ENCODE data around the gene LRRTM3. TPM values are rescaled to one million over a fixed set of nuclear protein-coding genes. Genes with fewer than 3 reads are reported as not detected.

The LRRTM3 gene
- polyA plus RNA-seq, 1 of the 3 experiments (the other 2 are of a cell fraction), result not detected

GRCh38 chr10:66910671-66911070 is 15.2 kb upstream of the LRRTM3 start:
- Histone ChIP-seq H3K4me2 (no peak overlapping the region), H3K9ac (no peak overlapping the region), H2AFZ (ENCODE audit: low read depth) (no peak overlapping the region), H3K4me1 (ENCODE audit: control insufficient read depth in 1 of 2, insufficient read depth in 2 of 2, low read depth in 1 of 2, low read length in 1 of 2) (no peaks in the 10 kb centered on the region), H3K9me2 (no peaks in the 10 kb centered on the region), H3K9me3 (no peaks in the 10 kb centered on the region), H3K36me3 (replicated peaks in 1 of 2; ENCODE audit: control insufficient read depth in 1 of 2, insufficient read depth in 2 of 2, low read length in 1 of 2) (no peaks in the 10 kb centered on the region), H4K20me1 (ENCODE audit: insufficient read depth) (no peaks in the 10 kb centered on the region), H3K27ac (ENCODE audit: low read depth in 2 of 2, low read length in 1 of 2) (no peak overlapping the region), H3K4me3 (ENCODE audit: low read depth in 2 of 2, low read length in 1 of 2) (no peak overlapping the region), H3K79me2 (ENCODE audit: insufficient read depth) (no peaks in the 10 kb centered on the region), H3F3A (replicated peaks; ENCODE audit: insufficient read depth) (no peaks in the 10 kb centered on the region), H3K27me3 (ENCODE audit: insufficient read depth) (no peaks in the 10 kb centered on the region; the same call in 1 of the 2 replicates)
- 20% methylated on average over 5 of the region's 5 CpGs for WGBS (ENCODE audit: low lambda C conversion rate)
- ChIA-PET POLR2A (no interaction called here), CTCF (no interaction called here)
- no peak for DNase-seq
- TF ChIP-seq, protein P1, sequence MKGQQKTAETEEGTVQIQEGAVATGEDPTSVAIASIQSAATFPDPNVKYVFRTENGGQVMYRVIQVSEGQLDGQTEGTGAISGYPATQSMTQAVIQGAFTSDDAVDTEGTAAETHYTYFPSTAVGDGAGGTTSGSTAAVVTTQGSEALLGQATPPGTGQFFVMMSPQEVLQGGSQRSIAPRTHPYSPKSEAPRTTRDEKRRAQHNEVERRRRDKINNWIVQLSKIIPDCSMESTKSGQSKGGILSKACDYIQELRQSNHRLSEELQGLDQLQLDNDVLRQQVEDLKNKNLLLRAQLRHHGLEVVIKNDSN (IDR thresholded peaks at IDR 0.05; ENCODE audit: borderline replicate concordance, low read depth), result no peak
- TF ChIP-seq MXI1 (IDR thresholded peaks at IDR 0.05; ENCODE audit: low read depth, low read length) (no peak), RAD21 (IDR thresholded peaks at IDR 0.05; ENCODE audit: low read length) (no peak), RCOR1 (IDR thresholded peaks at IDR 0.05; ENCODE audit: low read length) (no peak), SMC3 (IDR thresholded peaks at IDR 0.05; ENCODE audit: low read depth, low read length) (no peak), NFIC (IDR thresholded peaks at IDR 0.05; ENCODE audit: borderline replicate concordance) (no peak), JUND (IDR thresholded peaks at IDR 0.05) (no peak), FOXM1 (IDR thresholded peaks at IDR 0.05; ENCODE audit: low read depth) (no peak), MEF2A (IDR thresholded peaks at IDR 0.05; ENCODE audit: borderline replicate concordance, low read depth) (no peak), RXRA (IDR thresholded peaks at IDR 0.05; ENCODE audit: borderline replicate concordance, low read depth) (no peak), POLR2AphosphoS5 (IDR thresholded peaks at IDR 0.05; ENCODE audit: low read depth, low read length) (no peak)
- TF ChIP-seq, protein P2, sequence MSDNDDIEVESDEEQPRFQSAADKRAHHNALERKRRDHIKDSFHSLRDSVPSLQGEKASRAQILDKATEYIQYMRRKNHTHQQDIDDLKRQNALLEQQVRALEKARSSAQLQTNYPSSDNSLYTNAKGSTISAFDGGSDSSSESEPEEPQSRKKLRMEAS (IDR thresholded peaks at IDR 0.05; ENCODE audit: low read depth), result no peak
- TF ChIP-seq, protein P3, sequence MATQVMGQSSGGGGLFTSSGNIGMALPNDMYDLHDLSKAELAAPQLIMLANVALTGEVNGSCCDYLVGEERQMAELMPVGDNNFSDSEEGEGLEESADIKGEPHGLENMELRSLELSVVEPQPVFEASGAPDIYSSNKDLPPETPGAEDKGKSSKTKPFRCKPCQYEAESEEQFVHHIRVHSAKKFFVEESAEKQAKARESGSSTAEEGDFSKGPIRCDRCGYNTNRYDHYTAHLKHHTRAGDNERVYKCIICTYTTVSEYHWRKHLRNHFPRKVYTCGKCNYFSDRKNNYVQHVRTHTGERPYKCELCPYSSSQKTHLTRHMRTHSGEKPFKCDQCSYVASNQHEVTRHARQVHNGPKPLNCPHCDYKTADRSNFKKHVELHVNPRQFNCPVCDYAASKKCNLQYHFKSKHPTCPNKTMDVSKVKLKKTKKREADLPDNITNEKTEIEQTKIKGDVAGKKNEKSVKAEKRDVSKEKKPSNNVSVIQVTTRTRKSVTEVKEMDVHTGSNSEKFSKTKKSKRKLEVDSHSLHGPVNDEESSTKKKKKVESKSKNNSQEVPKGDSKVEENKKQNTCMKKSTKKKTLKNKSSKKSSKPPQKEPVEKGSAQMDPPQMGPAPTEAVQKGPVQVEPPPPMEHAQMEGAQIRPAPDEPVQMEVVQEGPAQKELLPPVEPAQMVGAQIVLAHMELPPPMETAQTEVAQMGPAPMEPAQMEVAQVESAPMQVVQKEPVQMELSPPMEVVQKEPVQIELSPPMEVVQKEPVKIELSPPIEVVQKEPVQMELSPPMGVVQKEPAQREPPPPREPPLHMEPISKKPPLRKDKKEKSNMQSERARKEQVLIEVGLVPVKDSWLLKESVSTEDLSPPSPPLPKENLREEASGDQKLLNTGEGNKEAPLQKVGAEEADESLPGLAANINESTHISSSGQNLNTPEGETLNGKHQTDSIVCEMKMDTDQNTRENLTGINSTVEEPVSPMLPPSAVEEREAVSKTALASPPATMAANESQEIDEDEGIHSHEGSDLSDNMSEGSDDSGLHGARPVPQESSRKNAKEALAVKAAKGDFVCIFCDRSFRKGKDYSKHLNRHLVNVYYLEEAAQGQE (IDR thresholded peaks at IDR 0.05; ENCODE audit: low read depth, low read length), result no peak

GRCh38 chr10:66916030-66916429 is 9.8 kb upstream of the LRRTM3 start:
- Histone ChIP-seq H4K20me1 (ENCODE audit: insufficient read depth) (no peaks in the 10 kb centered on the region), H3K4me3 (ENCODE audit: low read depth in 2 of 2, low read length in 1 of 2) (no peak overlapping the region), H2AFZ (ENCODE audit: low read depth) (no peak overlapping the region), H3K9me2 (no peaks in the 10 kb centered on the region), H3K79me2 (ENCODE audit: insufficient read depth) (no peaks in the 10 kb centered on the region), H3K36me3 (replicated peaks in 1 of 2; ENCODE audit: control insufficient read depth in 1 of 2, insufficient read depth in 2 of 2, low read length in 1 of 2) (no peaks in the 10 kb centered on the region), H3K27me3 (ENCODE audit: insufficient read depth) (no peaks in the 10 kb centered on the region; the same call in 1 of the 2 replicates), H3K9me3 (no peaks in the 10 kb centered on the region), H3K4me2 (no peak overlapping the region), H3K4me1 (ENCODE audit: control insufficient read depth in 1 of 2, insufficient read depth in 2 of 2, low read depth in 1 of 2, low read length in 1 of 2) (no peaks in the 10 kb centered on the region), H3F3A (replicated peaks; ENCODE audit: insufficient read depth) (no peaks in the 10 kb centered on the region), H3K9ac (no peak overlapping the region), H3K27ac (ENCODE audit: low read depth in 2 of 2, low read length in 1 of 2) (no peak overlapping the region)
- ChIA-PET POLR2A (no interaction called here), CTCF (interaction anchor here (1.4 kb wide), 1 partner anchor 10 kb away, joined by 4 read pairs; the partner anchor contains the start of gene LRRTM3)
- no peak for DNase-seq
- 3% methylated on average over 2 of the region's 2 CpGs for WGBS (ENCODE audit: low lambda C conversion rate)
- TF ChIP-seq, protein P4, sequence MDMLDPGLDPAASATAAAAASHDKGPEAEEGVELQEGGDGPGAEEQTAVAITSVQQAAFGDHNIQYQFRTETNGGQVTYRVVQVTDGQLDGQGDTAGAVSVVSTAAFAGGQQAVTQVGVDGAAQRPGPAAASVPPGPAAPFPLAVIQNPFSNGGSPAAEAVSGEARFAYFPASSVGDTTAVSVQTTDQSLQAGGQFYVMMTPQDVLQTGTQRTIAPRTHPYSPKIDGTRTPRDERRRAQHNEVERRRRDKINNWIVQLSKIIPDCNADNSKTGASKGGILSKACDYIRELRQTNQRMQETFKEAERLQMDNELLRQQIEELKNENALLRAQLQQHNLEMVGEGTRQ (IDR thresholded peaks at IDR 0.05; ENCODE audit: borderline replicate concordance, low read depth, low read length), result no peak
- TF ChIP-seq CTCF (IDR thresholded peaks at IDR 0.05) (no peak), CHD2 (IDR thresholded peaks at IDR 0.05; ENCODE audit: low read length, partially characterized antibody) (no peak), EZH2phosphoT487 (IDR thresholded peaks at IDR 0.05; ENCODE audit: borderline replicate concordance, low read depth) (no peak)
- TF ChIP-seq, protein P5, sequence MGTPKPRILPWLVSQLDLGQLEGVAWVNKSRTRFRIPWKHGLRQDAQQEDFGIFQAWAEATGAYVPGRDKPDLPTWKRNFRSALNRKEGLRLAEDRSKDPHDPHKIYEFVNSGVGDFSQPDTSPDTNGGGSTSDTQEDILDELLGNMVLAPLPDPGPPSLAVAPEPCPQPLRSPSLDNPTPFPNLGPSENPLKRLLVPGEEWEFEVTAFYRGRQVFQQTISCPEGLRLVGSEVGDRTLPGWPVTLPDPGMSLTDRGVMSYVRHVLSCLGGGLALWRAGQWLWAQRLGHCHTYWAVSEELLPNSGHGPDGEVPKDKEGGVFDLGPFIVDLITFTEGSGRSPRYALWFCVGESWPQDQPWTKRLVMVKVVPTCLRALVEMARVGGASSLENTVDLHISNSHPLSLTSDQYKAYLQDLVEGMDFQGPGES (IDR thresholded peaks at IDR 0.05; ENCODE audit: low read depth, low read length), result no peak
- TF ChIP-seq, protein P6, sequence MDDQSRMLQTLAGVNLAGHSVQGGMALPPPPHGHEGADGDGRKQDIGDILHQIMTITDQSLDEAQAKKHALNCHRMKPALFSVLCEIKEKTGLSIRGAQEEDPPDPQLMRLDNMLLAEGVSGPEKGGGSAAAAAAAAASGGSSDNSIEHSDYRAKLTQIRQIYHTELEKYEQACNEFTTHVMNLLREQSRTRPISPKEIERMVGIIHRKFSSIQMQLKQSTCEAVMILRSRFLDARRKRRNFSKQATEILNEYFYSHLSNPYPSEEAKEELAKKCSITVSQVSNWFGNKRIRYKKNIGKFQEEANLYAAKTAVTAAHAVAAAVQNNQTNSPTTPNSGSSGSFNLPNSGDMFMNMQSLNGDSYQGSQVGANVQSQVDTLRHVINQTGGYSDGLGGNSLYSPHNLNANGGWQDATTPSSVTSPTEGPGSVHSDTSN (IDR thresholded peaks at IDR 0.05), result no peak
